Stimulated activated CD8-positive, alpha-beta memory T cell treated with anti-CD3 and anti-CD28 coated beads, Interleukin-2, amount 100 ng/mL, for 1 hour (primary cell): Measurements from ENCODE around the gene RUSF1.
"Not testable (repeated sequence)": the region's sequence is repeated elsewhere in the genome, so short reads cannot be mapped to it uniquely, and the experiment has no call there.

Experiments used
- DNase-seq, 2 donors: peaks; one replicate each; pipeline ENCODE4 v3.0.0-alpha.2; 2020; ENCODE audit warnings: low read depth in 2 of 2

The RUSF1 gene

GRCh38 chr16:31452631-31453106 lies 55.5 kb downstream of the RUSF1 start:
- DNase-seq: no peak

- no peak for DNase-seq
Measured at GRCh38 chr16:31451681-31452351, 56.4 kb downstream of the RUSF1 start.

GRCh38 chr16:31451201-31451600 lies 57.0 kb downstream of the RUSF1 start:
- DNase-seq: no peak

- DNase-seq: not testable (repeated sequence)
Measured at GRCh38 chr16:31445931-31446330, 62.3 kb downstream of the RUSF1 start.

GRCh38 chr16:31441956-31442355 lies 66.2 kb downstream of the RUSF1 start:
- no peak for DNase-seq

GRCh38 chr16:31440516-31441184 lies 67.5 kb downstream of the RUSF1 start:
- no peak for DNase-seq

GRCh38 chr16:31439519-31439918 lies 68.7 kb downstream of the RUSF1 start:
- no peak for DNase-seq
